Kidney (tissue), 14 donors: ENCODE measurements around the gene STXBP2. TPM values are rescaled to one million over a fixed set of nuclear protein-coding genes. Genes with fewer than 3 reads are reported as not detected.

Experiments used
- DNase-seq, 5 donors: peaks; one replicate each; pipeline ENCODE4 v3.0.0-alpha.2; 2013 to 2020
- FAIRE-seq: peaks from 2 replicates; lab custom pipeline; 2012; peaks lifted over from hg19 to GRCh38; lab: Jason Lieb, UNC
- H3K27ac ChIP-seq, 2 donors: one replicate each; pipeline ENCODE4 v1.7.0; 2013; ENCODE audit warnings: low read depth in 2 of 2, low read length in 2 of 2, inconsistent platforms in 1 of 2
- H3K27me3 ChIP-seq: one replicate; pipeline ENCODE4 v1.7.1; 2013; ENCODE audit warnings: low read length, inconsistent platforms; ENCODE audit not compliant: control insufficient read depth, insufficient read depth
- H3K36me3 ChIP-seq, 3 donors: one replicate each; pipeline versions ENCODE4 v1.7.0 to v1.7.1; 2013; ENCODE audit warnings: low read length in 3 of 3, control low read depth in 1 of 3, inconsistent platforms in 1 of 3; ENCODE audit not compliant: insufficient read depth in 3 of 3, control insufficient read depth in 2 of 3
- H3K4me1 ChIP-seq, 3 donors: one replicate each; pipeline versions ENCODE4 v1.7.0 to v1.7.1; 2013; ENCODE audit warnings: low read length in 3 of 3, inconsistent platforms in 1 of 3, low read depth in 1 of 3; ENCODE audit not compliant: control insufficient read depth in 2 of 3, insufficient read depth in 2 of 3
- H3K4me3 ChIP-seq, 3 donors: one replicate each; pipeline versions ENCODE4 v1.7.0 to v1.8.1; 2013; ENCODE audit warnings: low read length in 3 of 3, control low read depth in 1 of 3, inconsistent platforms in 1 of 3
- H3K9ac ChIP-seq, 3 donors: one replicate each; pipeline versions ENCODE4 v1.7.0 to v1.7.1; 2013; ENCODE audit warnings: low read length in 3 of 3, control low read depth in 1 of 3, inconsistent platforms in 1 of 3
- H3K9me3 ChIP-seq, 3 donors: one replicate each; pipeline versions ENCODE4 v1.7.0 to v1.7.1; 2013; ENCODE audit warnings: low read length in 3 of 3, control low read depth in 1 of 3, inconsistent platforms in 1 of 3; ENCODE audit not compliant: control insufficient read depth in 2 of 3, insufficient read depth in 1 of 3
- CTCF ChIP-seq: IDR thresholded peaks from 3 replicates; pipeline ENCODE4 v1.5.1; 2012; ENCODE audit warnings: mild to moderate bottlenecking, moderate library complexity, borderline replicate concordance; ENCODE audit not compliant: insufficient read depth; ENCODE audit errors: extremely low read depth
- intact Hi-C: fragments of 100-400 bp; cut with DNase I; formaldehyde crosslinking; loops from one replicate; pipeline ENCODE4 v1.11.1; 2022
- polyA plus RNA-seq: library from polyadenylated mRNA; stranded (reverse); fragments of 350-450 nt; fragmentation: Illumina TruSeq; extraction: RNeasy Lipid Tissue Mini Kit (QIAGEN cat#74804); gene quantifications from one replicate; pipeline ENCODE4 v1.2.3, GENCODE V29; 2014; ENCODE audit warnings: low read depth, low replicate concordance; ENCODE audit not compliant: insufficient read depth
- total RNA-seq: library from RNA; stranded (reverse); fragmentation: NEBNext Ultra II Directional; extraction: Animal tissue kit (Norgen Biotek cat#: 25700); gene quantifications from one replicate; pipeline ENCODE4 v1.2.1, GENCODE V29; 2021
- donor health status: control.
- donor health status: control.
- donor health status: control.
- donor health status: control.
- donor health status: control.
- donor health status: DM: yes; HTN: yes; CAD: no.
- donor health status: Normal renal cell carcinoma (clear cell type).

The STXBP2 gene
- total and polyA plus RNA-seq, 2 donors from 2014 or later = 74.8 to 136 TPM

DNA sequence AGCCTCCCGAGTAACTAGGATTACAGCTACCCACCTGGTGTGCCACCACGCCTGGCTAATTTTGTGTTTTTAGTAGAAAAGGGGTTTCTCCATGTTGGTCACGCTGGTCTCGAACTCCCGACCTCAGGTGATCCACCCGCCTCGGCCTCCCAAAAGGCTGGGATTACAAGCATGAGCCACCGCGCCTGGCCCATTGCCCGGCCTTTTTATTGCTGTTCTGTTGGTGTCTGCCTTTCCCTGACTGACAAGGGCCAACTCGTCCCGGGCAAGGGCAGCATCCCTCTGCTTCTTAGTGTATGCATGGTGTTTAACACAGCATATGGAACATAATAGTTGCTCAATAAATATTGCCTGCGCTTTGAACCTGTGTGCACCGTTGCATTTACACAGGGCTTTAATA, 25.7 kb downstream of the STXBP2 start:
- no peak for DNase-seq

DNA sequence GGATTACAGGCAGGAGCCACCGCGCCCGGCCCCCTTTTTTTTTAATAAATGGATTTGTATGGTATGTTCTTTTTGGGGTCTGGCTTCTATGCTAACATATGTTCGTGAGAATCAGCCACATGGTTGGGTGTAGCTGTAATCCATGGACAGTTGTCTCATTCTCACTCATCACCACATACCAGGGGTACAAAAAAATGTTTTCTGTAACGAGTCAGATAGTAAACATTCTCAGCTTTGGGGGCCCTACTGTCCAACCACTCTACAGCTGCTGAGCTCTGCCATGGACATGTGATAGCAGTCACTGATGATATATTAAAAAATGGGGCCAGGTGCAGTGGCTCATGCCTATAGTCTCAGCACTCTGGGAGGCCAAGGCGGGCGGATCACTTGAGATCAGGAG, 26.8 kb downstream of the STXBP2 start:
- H3K9me3 ChIP-seq = no peaks in the 10 kb centered on the region
- no peak for DNase-seq
- no peak overlapping the region for H3K27ac ChIP-seq
- intact Hi-C loops = no loop called here
- no peak for FAIRE-seq
- H3K27me3 ChIP-seq = no peaks in the 10 kb centered on the region
- H3K4me3 ChIP-seq = no peak overlapping the region
- H3K36me3 ChIP-seq = no peaks in the 10 kb centered on the region
- no peaks in the 10 kb centered on the region for H3K4me1 ChIP-seq
- TF ChIP-seq CTCF = no peak
- no peak overlapping the region for H3K9ac ChIP-seq

More for the DNA sequence above, 25.7 kb downstream of the STXBP2 start:
- FAIRE-seq = no peak
- H3K4me1 ChIP-seq = no peaks in the 10 kb centered on the region
- no peak overlapping the region for H3K9ac ChIP-seq
- intact Hi-C loops = no loop called here
- H3K9me3 ChIP-seq = no peaks in the 10 kb centered on the region
- no peaks in the 10 kb centered on the region for H3K36me3 ChIP-seq
- H3K27me3 ChIP-seq = no peaks in the 10 kb centered on the region
- TF ChIP-seq CTCF = no peak
- H3K27ac ChIP-seq = no peak overlapping the region
- no peak overlapping the region for H3K4me3 ChIP-seq

DNA sequence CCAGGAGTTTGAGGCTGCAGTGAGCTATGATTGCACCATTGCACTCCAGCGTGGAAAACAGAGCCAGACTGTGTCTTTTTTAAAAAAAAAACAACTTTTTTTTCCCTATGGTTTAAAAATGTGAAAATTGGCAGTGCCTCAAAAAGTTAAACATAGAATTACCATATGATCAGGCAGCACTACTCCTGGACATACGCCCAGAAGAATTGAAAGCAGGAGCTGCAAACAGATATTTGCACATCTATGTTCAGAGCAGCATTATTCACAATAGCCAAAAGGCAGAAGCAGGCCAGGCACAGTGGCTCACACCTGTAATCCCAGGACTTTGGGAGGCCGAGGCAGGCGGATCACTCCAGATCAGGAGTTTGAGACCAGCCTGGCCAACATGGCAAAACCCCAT, 28.2 kb downstream of the STXBP2 start:
- Histone ChIP-seq H3K4me3 (no peak overlapping the region), H3K4me1 (no peaks in the 10 kb centered on the region), H3K9me3 (no peaks in the 10 kb centered on the region), H3K27ac (no peak overlapping the region), H3K9ac (no peak overlapping the region), H3K36me3 (no peaks in the 10 kb centered on the region), H3K27me3 (peaks cover 2% of the 10 kb centered on the region)
- DNase-seq (no peak), FAIRE-seq (no peak)
- TF ChIP-seq CTCF = no peak
- intact Hi-C loops = no loop called here

GRCh38 chr19:7668842-7669241, 31.9 kb downstream of the STXBP2 start, which contains the start of gene RETN:
TSS of gene RETN (plus strand) at chr19:7669049. CDS start at chr19:7669327, 278 bp downstream.
- Histone ChIP-seq H3K27ac (no peak within 1 kb of the TSS), H3K27me3 (peaks cover 2% of the 10 kb centered on the region), H3K4me3 (no peak within 1 kb of the TSS), H3K36me3 (no peaks in the 10 kb centered on the region), H3K4me1 (no peaks in the 10 kb centered on the region), H3K9me3 (no peaks in the 10 kb centered on the region), H3K9ac (no peak within 1 kb of the TSS)
- intact Hi-C loops = no loop called here
- FAIRE-seq = no peak
- no peak for TF ChIP-seq CTCF
- no peak for DNase-seq
